ENCODE results near the gene ZFYVE27.

ZFYVE27 gene

DNA sequence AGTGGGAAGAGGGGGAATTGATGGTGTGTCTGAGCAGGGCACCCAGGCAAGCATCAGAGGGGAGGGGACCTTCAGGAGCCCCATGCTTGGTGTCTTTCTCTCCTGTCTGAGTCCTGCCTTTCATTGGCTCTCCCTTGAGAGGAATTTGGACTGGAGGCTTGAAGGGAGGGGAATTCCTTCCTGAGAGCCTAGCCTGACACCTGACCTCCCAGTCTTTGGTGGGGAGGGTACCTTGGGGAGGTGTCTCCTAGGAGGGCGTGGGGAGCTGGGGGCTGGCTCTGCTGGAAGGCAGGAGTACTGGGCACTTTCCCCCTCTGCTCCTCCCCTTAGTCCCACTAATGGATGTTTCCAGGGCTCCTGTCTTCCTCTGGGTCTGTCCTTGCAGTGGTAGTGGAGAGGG is 36.2 kb downstream of the ZFYVE27 start:
- Histone ChIP-seq H3K4me2 (no peak overlapping the region), H3K4me1 (peaks cover 10 to 24% (median 15%) of the 10 kb centered on the region in 10 experiments), H3K9me3 (replicated peaks in 1 of 11) (no peaks in the 10 kb centered on the region), H3K4me3 (no peak overlapping the region), H4K20me1 (peaks cover 0 to 66% (median 37%) of the 10 kb centered on the region in 11 experiments; a peak in 18 of 22 replicates), H3K9ac (no peak overlapping the region), H3K36me3 (no peaks in the 10 kb centered on the region), H3K27me3 (peaks cover 49 to 67% (median 59%) of the 10 kb centered on the region in 11 experiments), H3K27ac (no peak overlapping the region)
- TF ChIP-seq Cebpa-rat (IDR thresholded peaks at IDR 0.05) = no peak

DNA sequence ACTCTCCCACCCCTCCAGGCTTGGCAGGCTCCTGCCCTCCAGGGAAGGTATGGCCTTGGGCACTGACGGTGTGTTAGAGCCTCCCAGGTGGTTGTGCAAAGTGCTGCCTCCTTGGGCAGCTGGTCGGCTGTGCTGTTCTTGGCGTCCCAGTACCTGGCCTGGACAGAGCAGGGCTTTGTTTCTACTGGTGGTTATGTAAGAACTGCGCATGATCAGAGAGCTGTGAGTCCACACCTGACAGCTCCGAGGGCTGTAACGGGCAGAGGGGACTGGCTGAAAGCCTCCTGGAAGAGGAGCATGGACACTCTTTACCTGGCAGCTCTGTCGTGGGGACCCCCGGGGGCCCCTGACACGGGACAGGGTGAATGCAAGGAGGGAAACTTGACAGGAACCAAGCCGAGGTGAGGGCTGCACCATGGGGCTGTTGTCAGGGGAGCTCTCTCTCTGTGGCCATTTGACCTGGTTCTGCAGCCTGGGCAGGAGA is 37.9 kb downstream of the ZFYVE27 start:
- H4K20me1 ChIP-seq = peaks cover 0 to 50% (median 29%) of the 10 kb centered on the region in 11 experiments; a peak in 18 of 22 replicates
- H3K27ac ChIP-seq = no peak overlapping the region
- no peaks in the 10 kb centered on the region for H3K9me3 ChIP-seq (replicated peaks in 1 of 11)
- H3K4me1 ChIP-seq = peaks cover 10 to 39% (median 23%) of the 10 kb centered on the region in 10 experiments
- no peak overlapping the region for H3K4me2 ChIP-seq
- no peak overlapping the region for H3K9ac ChIP-seq
- H3K27me3 ChIP-seq = peaks cover 40 to 50% (median 44%) of the 10 kb centered on the region in 11 experiments
- no peak for TF ChIP-seq Cebpa-rat (IDR thresholded peaks at IDR 0.05)
- H3K36me3 ChIP-seq = no peaks in the 10 kb centered on the region
- no peak overlapping the region for H3K4me3 ChIP-seq

DNA sequence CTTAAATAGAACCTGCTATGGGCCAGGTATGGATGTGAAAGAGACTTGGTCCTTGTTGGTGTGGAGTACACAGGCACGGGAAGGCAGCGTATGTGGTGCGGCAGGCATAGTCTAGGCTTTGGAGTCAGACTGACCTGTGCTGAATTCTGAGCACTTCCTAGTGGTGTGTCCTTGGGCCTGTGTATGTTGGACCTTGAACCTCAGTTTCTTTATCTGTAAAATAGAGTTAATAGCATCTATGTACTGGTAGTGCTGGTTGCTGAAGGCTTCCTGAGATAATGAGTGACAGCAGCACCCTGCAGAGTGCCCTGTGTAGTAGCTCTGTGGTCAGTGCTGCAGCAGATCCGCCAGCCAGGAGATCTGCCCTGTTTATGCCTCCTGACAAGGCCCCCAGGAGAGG is 40.2 kb downstream of the ZFYVE27 start:
- Histone ChIP-seq H3K36me3 (no peaks in the 10 kb centered on the region), H3K27ac (no peak overlapping the region), H3K4me2 (no peak overlapping the region)

DNA sequence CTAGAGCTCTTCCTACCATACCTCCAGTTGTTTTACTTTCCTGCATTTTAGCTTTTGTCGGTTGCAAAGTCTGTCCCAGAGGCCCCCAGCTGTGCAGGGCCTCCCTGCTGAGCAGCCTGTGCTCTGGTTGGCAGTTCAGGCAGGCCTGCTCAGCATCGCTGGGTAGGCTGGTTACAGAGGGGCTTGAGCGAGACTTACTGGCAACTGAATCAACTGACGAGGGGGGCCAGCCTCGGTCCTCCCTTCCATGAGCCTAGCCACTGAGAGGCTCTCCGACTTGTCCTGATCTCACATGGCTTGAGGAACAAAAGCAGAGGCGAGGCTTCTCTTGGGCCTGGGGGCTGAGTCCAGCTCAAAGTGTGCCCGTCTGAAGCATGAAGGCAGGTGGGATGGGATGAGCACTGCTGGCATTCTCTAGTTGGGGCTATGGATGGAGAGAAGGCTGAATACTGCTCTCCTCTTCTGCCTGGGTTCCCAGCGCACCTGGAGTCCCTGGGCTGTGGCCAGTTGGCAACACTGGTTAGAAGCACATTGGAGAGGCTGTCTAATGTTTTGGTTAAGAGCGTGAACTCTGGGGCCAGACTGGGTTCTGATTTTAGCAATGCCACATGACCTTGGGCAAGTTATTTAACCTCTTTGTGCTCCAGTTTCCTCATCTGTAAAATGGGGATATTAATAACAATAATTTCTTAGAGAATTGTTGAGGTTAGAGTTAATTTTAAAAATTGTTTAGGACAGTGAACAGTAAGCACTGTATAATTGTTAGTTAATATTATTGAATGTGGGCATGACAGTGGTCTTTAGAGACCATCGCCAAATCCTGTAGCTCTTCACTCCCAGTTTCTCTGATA is 41.7 kb downstream of the ZFYVE27 start:
- Histone ChIP-seq H3K27ac (no peak overlapping the region), H3K4me3 (no peak overlapping the region), H3K9ac (0 out of 22 replicates have a peak overlapping the region, but pooled peaks of 1 of the 11 experiments have one; percentile 21), H3K4me1 (peaks cover 21 to 57% (median 38%) of the 10 kb centered on the region in 10 experiments), H3K27me3 (peaks cover 1 to 12% (median 6%) of the 10 kb centered on the region in 11 experiments), H3K4me2 (peak overlapping the region in 8 of 11 experiments; percentile 8 to 70 (median 48); a peak in 15 of 22 replicates), H3K36me3 (no peaks in the 10 kb centered on the region), H4K20me1 (peaks cover 0 to 12% (median 0%) of the 10 kb centered on the region in 11 experiments; a peak in 4 of 22 replicates), H3K9me3 (replicated peaks in 1 of 11) (no peaks in the 10 kb centered on the region)
- no peak for TF ChIP-seq Cebpa-rat (IDR thresholded peaks at IDR 0.05)

More for the DNA sequence above, 40.2 kb downstream of the ZFYVE27 start:
- no peak overlapping the region for H3K4me3 ChIP-seq
- H3K9me3 ChIP-seq (replicated peaks in 1 of 11) = no peaks in the 10 kb centered on the region
- no peak for TF ChIP-seq Cebpa-rat (IDR thresholded peaks at IDR 0.05)
- H4K20me1 ChIP-seq = peaks cover 0 to 27% (median 12%) of the 10 kb centered on the region in 11 experiments; a peak in 12 of 22 replicates
- H3K9ac ChIP-seq = no peak overlapping the region
- H3K27me3 ChIP-seq = peaks cover 17 to 27% (median 21%) of the 10 kb centered on the region in 11 experiments
- peaks cover 17 to 47% (median 29%) of the 10 kb centered on the region in 10 experiments for H3K4me1 ChIP-seq

DNA sequence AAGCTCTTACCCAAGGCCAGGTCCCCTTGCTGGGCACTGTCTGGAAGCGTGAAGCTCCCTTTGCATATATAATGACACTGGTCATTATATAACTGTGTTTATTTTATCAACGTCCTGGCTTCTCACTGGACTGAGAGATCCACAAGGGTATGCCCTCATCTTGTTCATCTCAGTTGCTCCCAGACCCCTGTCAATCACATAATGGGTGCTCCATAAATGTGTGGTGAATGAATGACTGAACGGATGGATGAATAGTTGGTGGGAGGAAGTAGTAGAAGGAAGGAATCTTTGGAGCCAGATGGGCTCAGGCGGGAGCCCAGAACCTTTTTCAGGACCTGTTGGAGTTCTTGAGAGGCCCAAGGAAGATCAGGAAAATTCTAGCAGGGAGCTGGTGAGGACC is 42.6 kb downstream of the ZFYVE27 start:
- Histone ChIP-seq H3K4me2 (peak overlapping the region in 3 of 11 experiments; percentile 47 to 70 (median 69); a peak in 4 of 22 replicates), H3K9ac (no peak overlapping the region), H4K20me1 (peaks cover 0 to 7% (median 0%) of the 10 kb centered on the region in 11 experiments; a peak in 2 of 22 replicates), H3K27ac (no peak overlapping the region), H3K36me3 (no peaks in the 10 kb centered on the region), H3K9me3 (replicated peaks in 1 of 11) (no peaks in the 10 kb centered on the region), H3K4me1 (peaks cover 21 to 57% (median 38%) of the 10 kb centered on the region in 10 experiments), H3K4me3 (no peak overlapping the region), H3K27me3 (peaks cover 0 to 6% (median 0%) of the 10 kb centered on the region in 11 experiments; a peak in 2 of 22 replicates)
- no peak for TF ChIP-seq Cebpa-rat (IDR thresholded peaks at IDR 0.05)

DNA sequence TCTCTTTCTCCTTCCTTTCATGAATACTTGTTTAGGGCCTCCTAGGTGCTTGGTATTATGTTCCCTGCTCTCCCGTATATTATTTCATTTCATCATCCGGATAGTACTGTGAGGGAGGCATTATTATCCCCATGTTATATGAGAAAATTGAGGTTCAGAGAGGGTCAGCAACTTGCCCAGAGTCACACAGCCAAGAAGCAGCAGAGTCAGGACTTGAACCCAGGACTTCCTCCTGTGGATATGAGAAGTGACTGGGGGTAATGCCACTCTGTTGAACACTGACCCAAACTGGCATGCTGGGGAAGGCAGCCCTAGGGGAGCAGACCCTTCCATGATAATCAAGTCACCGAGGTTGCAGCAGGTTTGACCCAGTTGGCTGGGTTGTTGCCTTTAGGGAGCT is 43.0 kb downstream of the ZFYVE27 start:
- Histone ChIP-seq H3K4me3 (no peak overlapping the region), H4K20me1 (peaks cover 0 to 3% (median 0%) of the 10 kb centered on the region in 11 experiments; a peak in 2 of 22 replicates), H3K27ac (no peak overlapping the region), H3K9ac (no peak overlapping the region), H3K36me3 (no peaks in the 10 kb centered on the region), H3K27me3 (peaks cover 0 to 1% (median 0%) of the 10 kb centered on the region in 11 experiments; a peak in 2 of 22 replicates), H3K4me1 (peaks cover 21 to 57% (median 38%) of the 10 kb centered on the region in 10 experiments), H3K9me3 (replicated peaks in 1 of 11) (no peaks in the 10 kb centered on the region), H3K4me2 (peak overlapping the region in 5 of 11 experiments; percentile 85 to 91 (median 90); a peak in 7 of 22 replicates)
- no peak for TF ChIP-seq Cebpa-rat (IDR thresholded peaks at IDR 0.05)

DNA sequence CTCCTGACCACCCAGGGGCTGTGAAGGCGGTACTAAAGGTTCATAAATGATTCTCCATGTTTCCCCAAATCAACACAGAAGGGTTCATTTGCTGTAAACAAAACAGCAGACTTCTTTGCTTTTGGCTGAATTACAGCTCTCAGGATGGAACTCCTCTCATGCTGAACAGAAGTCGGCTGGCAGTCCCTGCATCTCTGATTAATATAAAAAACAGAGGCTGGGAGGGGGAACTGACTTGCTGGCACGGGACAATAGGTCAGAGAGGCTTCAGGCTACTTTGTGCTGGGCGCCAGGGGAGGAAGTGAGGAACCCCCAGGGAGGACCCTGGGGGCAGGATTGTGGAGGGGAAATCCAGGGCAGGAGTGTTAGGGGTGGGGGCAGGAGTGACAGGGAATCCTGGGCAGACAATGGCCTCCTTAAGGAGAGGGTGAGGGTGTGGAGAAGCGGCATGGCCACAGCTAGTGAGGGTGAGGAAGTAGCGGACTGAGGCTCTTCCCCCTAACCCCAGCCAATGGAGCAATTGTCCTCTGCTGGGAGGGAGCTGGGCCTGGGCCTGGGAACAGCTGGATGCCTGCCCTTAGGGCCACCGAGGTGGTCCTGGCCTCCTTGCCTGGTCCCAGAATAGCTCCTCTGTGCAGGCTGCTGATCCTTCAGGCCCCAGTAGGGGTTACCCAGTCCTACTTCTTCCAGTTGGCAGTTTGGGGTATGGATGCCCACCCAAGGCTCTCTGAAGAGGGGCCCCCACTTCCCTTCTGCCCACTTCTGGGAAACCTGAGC is 44.1 kb downstream of the ZFYVE27 start:
- no peaks in the 10 kb centered on the region for H3K27me3 ChIP-seq
- H3K27ac ChIP-seq = peak overlapping the region in 9 of 11 experiments; percentile 5 to 56 (median 33); a peak in 13 of 22 replicates
- peak overlapping the region in 1 of 10 experiments; percentile 27; a peak in 1 of 20 replicates for H3K4me3 ChIP-seq
- H3K9ac ChIP-seq = peak overlapping the region in 8 of 11 experiments; percentile 2 to 48 (median 26); a peak in 9 of 22 replicates
- no peaks in the 10 kb centered on the region for H3K9me3 ChIP-seq (replicated peaks in 1 of 11)
- H3K36me3 ChIP-seq = no peaks in the 10 kb centered on the region
- H4K20me1 ChIP-seq = no peaks in the 10 kb centered on the region
- H3K4me1 ChIP-seq = peaks cover 21 to 57% (median 38%) of the 10 kb centered on the region in 10 experiments
- TF ChIP-seq Cebpa-rat (IDR thresholded peaks at IDR 0.05) = no peak
- peak overlapping the region; percentile 52 to 91 (median 85) for H3K4me2 ChIP-seq

DNA sequence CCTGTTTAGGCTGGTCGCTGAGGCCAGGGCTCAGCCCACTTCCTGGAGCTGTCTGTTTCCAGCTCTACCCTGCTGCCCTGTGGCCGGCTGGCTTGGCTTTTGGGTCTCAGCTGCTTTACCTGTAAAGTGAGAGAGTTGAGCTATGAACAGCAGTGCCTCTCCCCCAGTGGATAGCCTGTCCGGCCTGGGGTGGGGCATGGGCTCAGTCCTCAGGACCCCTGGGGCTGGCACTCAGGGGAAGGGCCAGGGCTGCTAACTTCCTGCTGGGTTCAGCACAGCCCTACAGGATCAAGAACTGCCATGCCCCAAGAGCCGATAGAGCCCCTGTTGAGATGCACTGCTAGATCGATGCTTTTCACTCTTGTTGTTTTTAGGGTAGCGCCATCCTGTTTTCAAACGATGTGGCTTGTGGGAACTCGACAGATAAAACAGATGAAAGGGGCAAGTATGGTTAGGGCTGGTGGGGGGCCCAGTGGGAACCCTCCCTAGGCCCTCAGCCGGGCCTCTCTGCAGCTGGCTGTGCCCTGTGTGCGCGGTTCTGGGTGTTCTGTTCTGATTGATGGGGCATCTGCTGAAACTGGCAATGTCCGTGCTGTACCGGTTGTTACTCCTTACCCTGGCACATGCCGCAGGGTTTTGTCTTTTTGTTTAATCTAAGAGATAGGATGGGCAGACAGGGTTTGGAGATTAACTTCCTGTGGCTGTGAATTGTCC is 44.8 kb downstream of the ZFYVE27 start:
- Histone ChIP-seq H3K27me3 (no peaks in the 10 kb centered on the region), H3K36me3 (no peaks in the 10 kb centered on the region), H3K4me3 (peak overlapping the region in 1 of 10 experiments; percentile 27; a peak in 1 of 20 replicates), H3K4me1 (peaks cover 21 to 57% (median 38%) of the 10 kb centered on the region in 10 experiments), H3K27ac (peak overlapping the region in 8 of 11 experiments; percentile 5 to 56 (median 34); a peak in 11 of 22 replicates), H3K9ac (peak overlapping the region in 5 of 11 experiments; percentile 26 to 48 (median 32); a peak in 6 of 22 replicates), H3K9me3 (replicated peaks in 1 of 11) (no peaks in the 10 kb centered on the region), H4K20me1 (no peaks in the 10 kb centered on the region), H3K4me2 (peak overlapping the region; percentile 52 to 91 (median 85))
- no peak for TF ChIP-seq Cebpa-rat (IDR thresholded peaks at IDR 0.05)
